H7 (cell line): Measurements from ENCODE around the gene C1orf122. TPM values are rescaled to one million over a fixed set of nuclear protein-coding genes. Genes with fewer than 3 reads are reported as not detected.
A peak's percentile ranks its signal among the peaks of the same experiment; 100 is the strongest.

Experiments
- DNase-seq: peaks from one replicate; pipeline ENCODE4 v3.0.0; 2012
- H3K27me3 ChIP-seq: 2 replicates; pipeline ENCODE4 v1.6.0; 2011; ENCODE audit warnings: mild to moderate bottlenecking, low read length; ENCODE audit not compliant: control insufficient read depth, insufficient read depth
- H3K36me3 ChIP-seq: replicated peaks from 2 replicates; pipeline ENCODE4 v1.5.1; 2011; ENCODE audit warnings: low read length; ENCODE audit not compliant: control insufficient read depth, insufficient read depth
- H3K4me3 ChIP-seq: 2 replicates; pipeline ENCODE4 v1.5.1; 2011; ENCODE audit warnings: low read depth, mild to moderate bottlenecking, control low read depth, low read length, moderate library complexity; ENCODE audit not compliant: insufficient read depth
- total RNA-seq: library from RNA; depleted of rRNA; stranded (reverse); fragments of >200 nt; shearing (Covaris generic); gene quantifications from 2 replicates; pipeline ENCODE4 v1.2.3, GENCODE V29; 2014

C1orf122 gene
- total RNA-seq, 1 experiment from 2014 or later = 94.7 TPM

DNA sequence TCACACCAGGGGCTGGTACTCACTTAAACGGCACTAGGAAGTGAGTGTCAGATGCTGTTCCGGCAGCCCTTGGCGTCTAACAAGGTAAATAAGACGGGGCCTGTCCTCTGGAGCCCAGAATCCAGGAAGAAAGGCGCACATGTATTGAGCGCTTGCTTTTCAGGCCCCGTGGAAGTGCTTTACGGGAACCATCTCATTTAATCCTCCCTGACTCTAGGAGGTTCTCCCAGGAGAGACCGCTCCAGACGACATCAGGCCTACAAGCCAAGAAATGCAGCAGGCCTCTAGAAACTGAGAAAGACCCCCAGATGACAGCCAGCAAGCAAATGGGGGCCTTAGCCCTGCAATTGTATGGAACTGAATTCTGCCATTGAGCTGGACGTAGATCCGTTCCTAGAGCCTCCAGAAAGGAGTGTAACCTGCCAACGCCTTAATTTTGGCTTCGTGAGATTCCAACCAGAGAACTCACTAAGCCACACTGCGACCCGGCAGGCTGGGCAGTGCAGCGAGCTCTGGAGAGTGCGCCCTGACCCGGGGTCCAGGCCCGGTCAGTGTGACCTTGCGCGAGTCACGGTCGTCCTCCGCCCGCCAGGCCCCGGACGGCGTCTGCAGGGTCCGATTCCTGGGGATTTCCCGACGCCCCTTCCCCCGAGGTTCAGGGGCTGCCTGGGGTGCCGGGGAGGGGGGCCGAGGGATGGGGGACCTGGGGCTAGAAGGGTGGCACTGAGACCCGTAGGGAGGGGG lies 14.5 kb upstream of the C1orf122 start:
- H3K4me3 ChIP-seq = peak overlapping the region; percentile 69
- H3K27me3 ChIP-seq = peaks cover 51% of the 10 kb centered on the region
- peak; percentile 75 for DNase-seq
- H3K36me3 ChIP-seq = no peaks in the 10 kb centered on the region

DNA sequence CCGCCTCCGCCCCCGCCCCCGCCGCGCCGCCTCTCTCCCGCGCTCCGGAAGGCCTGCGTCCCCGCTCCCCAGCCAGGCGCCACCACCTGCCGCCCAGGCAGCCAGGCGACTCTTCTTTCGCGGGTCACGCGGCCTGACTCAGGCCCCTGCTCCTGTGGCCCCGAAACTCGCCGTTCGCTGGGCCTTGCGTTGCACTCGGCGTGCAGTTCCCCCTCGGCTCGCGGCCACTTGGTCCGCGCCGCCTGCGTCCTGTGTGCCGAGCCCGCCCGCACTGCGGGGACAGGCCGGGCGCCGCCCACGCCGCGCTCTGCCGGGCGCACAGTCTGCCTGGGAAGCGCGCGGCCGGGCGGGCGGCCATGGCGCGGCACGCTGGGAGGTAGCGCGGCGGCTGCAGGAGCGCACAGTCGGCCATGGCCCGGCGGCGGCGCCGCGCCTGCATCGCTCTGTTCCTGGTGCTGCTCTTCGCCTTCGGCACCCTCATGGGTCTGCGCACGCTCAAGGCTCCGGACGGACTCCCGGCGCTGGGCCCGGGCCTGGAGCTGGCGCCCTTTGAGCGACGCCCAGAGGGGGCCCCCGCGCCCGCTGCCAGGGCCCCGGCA lies 13.7 kb upstream of the C1orf122 start, which contains the start of gene MANEAL:
Gene MANEAL, plus strand, starts transcription at position 75 of the 599 bp plus-strand sequence. Its CDS starts 336 bp downstream, at position 411.
- peaks cover 50% of the 10 kb centered on the region for H3K27me3 ChIP-seq
- DNase-seq = peak; percentile 89
- H3K4me3 ChIP-seq = peak within 1 kb of the TSS; percentile 69
- no peaks in the 10 kb centered on the region for H3K36me3 ChIP-seq

DNA sequence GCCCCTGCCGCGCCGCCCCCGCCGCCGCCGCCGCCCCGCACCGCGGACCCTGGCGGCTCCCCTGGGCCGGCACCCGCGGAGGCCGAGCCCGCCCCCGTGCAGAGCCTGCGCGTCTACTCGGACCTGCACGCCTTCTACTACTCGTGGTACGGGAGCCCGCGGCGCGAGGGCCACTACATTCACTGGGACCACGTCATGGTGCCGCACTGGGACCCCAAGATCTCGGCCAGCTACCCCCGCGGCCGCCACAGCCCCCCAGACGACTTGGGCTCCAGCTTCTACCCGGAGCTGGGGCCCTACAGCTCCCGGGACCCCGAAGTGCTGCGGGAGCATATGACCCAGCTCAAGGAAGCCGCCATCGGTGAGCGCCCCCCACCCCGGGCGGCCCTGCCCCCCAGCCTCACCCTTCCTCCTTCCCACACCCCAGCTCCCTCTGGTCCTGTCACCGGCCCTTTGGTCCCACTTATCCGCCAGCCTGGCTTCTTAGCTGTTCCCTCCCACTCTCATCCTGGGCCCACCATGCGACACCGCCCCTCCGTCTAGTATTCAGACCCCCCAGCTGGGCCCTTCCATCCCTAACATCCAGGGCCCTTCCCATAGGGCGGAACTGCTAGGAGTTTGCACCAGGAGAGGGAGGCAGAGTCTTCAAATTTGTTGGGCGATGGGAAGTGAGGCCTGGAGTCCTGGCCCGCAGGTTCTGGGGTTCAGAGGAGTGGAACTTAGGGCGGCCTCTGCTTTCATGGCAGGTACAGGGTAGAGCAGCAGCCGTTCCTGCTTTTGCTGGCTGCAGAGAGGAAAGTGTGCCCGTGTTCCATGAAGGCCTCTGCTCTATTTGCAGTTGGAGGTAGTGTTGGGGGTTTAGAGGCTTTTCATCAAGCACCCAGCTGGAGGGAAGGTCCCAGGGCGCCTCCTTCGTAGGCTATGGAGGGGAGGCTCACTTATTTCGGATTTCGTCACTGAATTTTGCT lies 12.9 kb upstream of the C1orf122 start:
- peaks cover 2% of the 10 kb centered on the region for H3K36me3 ChIP-seq
- H3K27me3 ChIP-seq = peaks cover 50% of the 10 kb centered on the region
- DNase-seq = peak; percentile 71
- H3K4me3 ChIP-seq = peak overlapping the region; percentile 69

DNA sequence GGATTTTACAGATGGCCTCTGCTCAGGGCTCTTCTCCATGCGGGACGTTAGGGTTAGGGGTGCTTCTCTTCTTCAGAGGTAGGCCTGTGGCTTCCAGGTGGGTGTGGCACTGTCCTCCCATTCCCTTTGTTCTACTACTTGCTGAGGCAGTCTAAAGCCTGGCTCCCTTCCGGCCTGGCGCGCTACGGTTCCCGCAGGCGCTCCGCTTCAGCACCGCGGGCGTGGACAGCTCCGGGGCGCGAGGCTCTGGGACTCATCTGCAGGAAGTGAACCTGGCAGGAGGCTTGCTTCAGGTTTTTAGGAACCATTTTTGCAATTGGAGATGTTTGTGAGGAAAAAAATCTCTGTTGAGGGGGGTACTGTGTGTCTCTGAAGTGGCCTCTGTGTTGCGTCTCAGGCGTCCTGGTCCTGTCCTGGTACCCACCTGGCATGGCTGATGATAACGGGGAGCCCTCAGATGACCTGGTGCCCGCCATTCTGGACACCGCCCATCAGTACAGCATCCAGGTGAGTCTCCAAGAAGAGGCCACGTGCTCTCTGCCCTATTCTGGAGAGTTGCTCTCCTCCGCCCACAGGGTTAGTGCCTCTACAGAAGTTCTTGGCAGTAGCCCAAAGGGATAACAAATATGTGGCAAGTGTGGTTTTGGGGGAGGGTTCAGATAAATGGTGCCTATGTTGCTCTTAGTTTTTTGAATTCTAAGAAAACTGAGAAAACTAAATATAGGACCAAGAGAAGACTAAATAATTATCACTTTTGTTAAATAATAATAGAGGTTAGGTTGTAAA lies 12.1 kb upstream of the C1orf122 start:
- peak overlapping the region; percentile 69 for H3K4me3 ChIP-seq
- peaks cover 3% of the 10 kb centered on the region for H3K36me3 ChIP-seq
- peaks cover 42% of the 10 kb centered on the region for H3K27me3 ChIP-seq
- peak; percentile 95 for DNase-seq

DNA sequence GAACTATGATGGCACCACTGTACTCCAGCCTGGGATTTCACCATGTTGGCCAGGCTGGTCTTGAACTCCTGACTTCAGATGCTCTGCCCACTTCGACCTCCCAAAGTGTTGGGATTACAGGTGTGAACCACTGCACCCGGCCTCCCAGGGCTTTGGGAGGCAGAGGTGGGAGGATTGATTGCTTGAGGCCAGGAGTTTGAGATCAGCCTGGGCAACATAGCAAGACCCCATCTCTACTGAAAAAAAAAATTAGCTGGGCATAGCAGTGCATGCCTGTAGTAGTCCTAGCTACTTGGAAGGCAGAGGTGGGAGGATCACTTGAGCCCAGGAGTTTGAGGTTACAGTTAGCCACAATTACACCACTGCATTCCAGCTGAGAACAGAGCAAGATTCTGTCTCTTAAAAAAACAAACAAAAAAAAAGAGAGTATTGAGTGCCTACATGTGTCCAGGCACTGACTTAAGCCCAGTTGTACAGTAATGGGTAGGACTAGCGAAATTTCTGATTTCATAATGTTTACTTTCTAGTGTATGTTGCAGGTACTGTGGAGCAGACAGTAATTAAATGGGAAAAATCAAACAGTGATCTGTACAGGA lies 9.7 kb upstream of the C1orf122 start:
- H3K4me3 ChIP-seq = no peak overlapping the region
- H3K36me3 ChIP-seq = peaks cover 6% of the 10 kb centered on the region
- no peak for DNase-seq
- H3K27me3 ChIP-seq = peaks cover 26% of the 10 kb centered on the region

DNA sequence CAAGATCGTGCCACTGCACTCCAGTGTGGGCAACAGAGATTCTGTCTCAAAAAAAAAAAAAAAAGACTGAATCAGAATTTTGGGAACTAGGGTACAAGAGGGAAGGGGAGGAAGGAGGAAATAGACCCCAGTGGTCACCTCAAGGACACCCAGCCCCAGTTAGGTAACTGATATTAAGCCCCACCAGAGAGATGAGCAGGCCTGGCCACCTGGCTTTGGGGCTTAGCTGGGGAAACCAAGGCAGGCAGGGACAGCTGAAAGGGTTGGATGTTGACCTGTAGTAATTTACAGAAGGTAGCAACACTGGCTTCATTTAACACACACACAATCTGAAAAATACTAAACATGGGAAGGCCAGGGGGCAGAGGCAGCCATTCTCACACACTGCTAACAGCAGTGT lies 5.2 kb upstream of the C1orf122 start:
- Histone ChIP-seq H3K36me3 (peaks cover 35% of the 10 kb centered on the region), H3K27me3 (no peaks in the 10 kb centered on the region), H3K4me3 (no peak overlapping the region)
- no peak for DNase-seq

DNA sequence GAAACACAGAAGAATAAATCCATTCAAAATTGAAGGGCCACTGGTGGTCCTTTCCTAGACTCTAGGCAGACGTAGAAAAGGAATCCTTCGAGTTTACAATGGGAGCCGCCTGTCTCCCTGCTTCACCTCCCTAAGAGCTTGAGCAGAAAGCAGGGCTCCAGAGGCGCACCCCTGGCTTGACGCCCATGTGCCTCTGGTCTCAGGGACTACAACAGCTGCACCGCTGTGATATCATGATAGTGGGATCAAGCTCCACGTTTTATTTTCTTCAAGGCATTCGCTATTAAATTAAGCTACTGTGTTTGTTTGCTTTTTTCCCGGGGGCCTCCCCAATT lies 403 bp upstream of the C1orf122 start:
- Histone ChIP-seq H3K4me3 (peak overlapping the region; percentile 82), H3K36me3 (peaks cover 32% of the 10 kb centered on the region), H3K27me3 (no peaks in the 10 kb centered on the region)
- no peak for DNase-seq

DNA sequence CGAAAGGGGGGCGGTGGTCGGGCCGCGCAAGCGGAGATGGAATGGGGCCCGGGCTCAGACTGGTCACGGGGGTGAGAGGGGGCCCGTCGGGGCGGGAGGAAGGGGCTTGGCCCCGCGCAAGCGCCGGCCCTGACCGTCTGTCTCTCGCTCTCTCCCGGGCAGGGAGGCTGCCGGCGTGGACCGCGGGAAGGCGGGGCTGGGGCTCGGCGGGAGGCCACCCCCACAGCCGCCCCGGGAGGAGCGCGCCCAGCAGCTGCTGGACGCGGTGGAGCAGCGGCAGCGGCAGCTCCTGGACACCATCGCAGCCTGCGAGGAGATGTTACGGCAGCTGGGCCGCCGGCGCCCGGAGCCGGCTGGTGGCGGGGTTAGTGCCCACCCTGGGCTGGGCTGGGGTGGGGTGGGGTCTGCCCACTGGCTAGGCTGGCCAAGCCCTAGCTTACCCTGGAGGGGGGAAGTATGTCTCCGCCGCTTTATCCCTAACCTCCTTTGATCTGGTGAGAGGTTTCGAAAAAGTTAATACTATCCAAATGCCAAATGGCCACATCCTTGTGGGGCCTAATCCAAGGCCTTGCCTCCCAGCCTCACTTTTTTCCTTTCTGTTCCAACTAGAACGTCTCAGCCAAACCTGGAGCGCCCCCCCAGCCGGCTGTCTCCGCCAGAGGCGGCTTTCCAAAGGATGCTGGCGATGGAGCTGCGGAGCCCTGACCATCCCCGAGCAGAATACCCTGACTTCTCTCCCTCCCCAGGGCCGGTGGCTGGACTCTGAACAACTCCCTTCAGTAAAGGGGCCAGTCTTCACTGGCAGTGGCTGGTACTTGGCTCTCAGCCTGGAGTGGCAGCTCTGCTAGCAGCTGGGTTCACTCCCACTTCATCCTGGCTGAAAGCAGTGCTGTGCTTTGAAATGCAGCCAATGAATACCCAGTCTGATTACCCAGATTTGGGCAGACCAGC lies 1.1 kb downstream of the C1orf122 start:
- H3K27me3 ChIP-seq = no peaks in the 10 kb centered on the region
- DNase-seq = peak; percentile 65
- H3K4me3 ChIP-seq = peak overlapping the region; percentile 82
- peaks cover 25% of the 10 kb centered on the region for H3K36me3 ChIP-seq

DNA sequence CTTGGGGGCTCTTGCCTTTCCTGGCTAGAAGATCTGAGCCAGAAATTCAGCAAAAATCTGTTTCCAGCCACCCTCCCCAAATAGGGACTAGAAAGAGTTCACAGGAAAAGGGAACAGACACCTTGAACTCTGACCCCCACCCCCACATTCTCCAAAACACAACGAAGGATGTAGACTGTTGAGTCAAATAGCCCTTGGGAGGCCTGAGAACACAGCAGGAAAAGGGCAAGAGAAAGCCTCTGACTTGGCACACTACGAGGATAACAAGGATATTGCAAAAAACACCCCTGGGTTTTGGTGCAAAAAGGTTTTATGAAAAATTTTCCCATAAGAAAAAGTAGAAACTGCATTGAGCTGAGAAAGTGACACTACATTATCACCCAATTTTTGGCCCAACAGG lies 2.4 kb downstream of the C1orf122 start:
- no peaks in the 10 kb centered on the region for H3K27me3 ChIP-seq
- no peak for DNase-seq
- H3K36me3 ChIP-seq = peaks cover 14% of the 10 kb centered on the region
- H3K4me3 ChIP-seq = no peak overlapping the region

DNA sequence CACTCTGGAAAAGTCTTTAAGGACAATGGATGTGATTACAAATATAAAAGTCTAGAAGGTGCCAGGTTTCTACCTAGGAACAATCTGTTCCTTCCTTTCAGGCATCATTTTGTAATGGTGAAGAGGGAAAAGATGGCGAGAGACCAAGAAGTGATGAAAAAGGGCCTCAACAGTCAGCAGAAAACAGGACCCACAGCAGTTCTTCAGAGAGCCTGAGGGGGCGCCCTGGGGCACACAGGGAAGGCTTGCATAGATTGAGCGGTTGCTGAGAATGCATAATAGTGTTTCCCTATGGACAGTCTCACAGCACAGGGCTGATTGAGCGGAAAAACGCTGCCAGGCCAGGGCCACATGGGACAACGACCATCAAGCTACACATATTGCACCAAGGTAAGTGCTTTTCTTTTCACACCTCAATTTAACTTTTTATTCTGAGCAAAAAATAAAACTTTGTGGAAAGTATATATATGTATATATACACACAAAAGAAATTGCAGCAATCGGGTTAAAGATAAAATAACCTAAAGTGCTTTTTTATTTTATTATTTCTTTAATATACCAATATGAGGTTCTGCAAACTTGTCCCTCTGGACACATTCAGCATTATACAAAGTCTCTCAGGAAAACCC lies 3.6 kb downstream of the C1orf122 start:
- H3K36me3 ChIP-seq = peaks cover 9% of the 10 kb centered on the region
- H3K27me3 ChIP-seq = no peaks in the 10 kb centered on the region
- DNase-seq = peak; percentile 83
- no peak overlapping the region for H3K4me3 ChIP-seq

DNA sequence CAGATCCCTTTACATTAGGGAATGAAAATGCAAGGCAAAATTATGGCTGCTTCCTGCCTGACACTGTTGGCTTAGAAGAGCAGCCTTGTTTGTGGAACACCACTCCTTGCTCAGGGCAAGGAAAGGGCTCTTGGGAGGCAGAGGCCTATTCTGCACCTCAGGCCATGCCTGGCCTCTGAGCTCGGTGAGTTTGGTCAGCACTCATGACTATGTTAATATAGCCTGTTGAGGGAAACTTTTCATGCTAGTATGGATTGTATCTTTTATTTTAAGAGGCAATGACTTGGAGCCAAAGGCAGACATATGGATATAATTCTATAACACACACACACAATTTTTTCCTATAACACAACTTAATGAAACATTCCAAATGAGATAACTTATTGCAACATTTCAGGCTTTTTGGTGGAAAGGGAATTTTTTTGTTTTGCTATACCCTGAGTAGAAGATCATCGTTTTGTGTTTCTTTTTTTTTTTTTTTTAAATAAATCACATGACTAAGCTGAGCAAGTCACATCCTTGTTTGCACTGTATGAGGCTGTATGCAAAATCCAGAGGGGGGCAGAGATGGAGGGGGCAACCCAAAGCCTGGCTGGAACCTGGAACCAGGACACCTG lies 6.0 kb downstream of the C1orf122 start:
- no peak overlapping the region for H3K4me3 ChIP-seq
- no peaks in the 10 kb centered on the region for H3K27me3 ChIP-seq
- H3K36me3 ChIP-seq = peaks cover 5% of the 10 kb centered on the region
- DNase-seq = no peak

DNA sequence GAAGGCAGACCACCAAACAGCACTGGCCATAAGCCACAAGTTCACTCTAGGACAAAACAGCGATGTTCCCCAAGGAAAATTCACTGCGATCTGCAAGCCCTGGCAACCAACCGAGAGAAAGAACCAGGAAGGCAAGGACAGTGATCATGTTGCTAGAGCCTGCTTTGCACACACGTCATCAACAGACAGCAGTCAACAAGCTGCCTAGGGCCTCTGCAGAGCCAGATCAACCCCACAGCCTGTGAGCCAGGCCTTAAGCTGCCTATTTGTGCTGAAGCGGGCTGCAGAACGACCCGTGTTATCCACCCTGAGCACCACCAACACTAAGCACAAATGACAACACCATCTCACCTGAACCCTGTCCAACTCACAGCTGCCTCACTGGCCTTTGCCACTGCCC lies 6.7 kb downstream of the C1orf122 start:
- peaks cover 5% of the 10 kb centered on the region for H3K36me3 ChIP-seq
- no peak overlapping the region for H3K4me3 ChIP-seq
- DNase-seq = no peak
- no peaks in the 10 kb centered on the region for H3K27me3 ChIP-seq
